GM12872 (cell line): ENCODE measurements around the gene TMEM59L.

Experiments
- TF ChIP-seq, protein P1 (sequence below): IDR thresholded peaks from 3 replicates; pipeline ENCODE4 v1.5.1; 2011; ENCODE audit warnings: low read depth, mild to moderate bottlenecking, low read length, moderate library complexity; ENCODE audit not compliant: insufficient read depth

TMEM59L gene

DNA sequence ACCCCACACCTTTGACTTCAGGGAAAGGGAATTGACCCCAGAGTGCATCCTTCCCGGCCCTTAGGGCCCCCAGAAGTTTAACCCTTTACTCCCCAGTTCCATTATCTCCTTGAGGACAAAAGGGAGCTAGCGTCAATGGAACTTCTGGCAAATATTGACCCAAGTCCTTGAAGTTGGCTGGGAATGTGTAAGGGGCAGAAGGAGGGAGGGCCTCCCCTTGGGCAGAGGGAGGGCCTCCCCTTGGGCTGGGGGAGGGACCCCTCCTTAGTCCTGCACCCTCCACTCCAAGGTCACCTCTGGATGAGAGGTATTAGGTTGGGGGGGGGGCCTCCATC is 3.0 kb upstream of the TMEM59L start:
- TF ChIP-seq, protein P1, sequence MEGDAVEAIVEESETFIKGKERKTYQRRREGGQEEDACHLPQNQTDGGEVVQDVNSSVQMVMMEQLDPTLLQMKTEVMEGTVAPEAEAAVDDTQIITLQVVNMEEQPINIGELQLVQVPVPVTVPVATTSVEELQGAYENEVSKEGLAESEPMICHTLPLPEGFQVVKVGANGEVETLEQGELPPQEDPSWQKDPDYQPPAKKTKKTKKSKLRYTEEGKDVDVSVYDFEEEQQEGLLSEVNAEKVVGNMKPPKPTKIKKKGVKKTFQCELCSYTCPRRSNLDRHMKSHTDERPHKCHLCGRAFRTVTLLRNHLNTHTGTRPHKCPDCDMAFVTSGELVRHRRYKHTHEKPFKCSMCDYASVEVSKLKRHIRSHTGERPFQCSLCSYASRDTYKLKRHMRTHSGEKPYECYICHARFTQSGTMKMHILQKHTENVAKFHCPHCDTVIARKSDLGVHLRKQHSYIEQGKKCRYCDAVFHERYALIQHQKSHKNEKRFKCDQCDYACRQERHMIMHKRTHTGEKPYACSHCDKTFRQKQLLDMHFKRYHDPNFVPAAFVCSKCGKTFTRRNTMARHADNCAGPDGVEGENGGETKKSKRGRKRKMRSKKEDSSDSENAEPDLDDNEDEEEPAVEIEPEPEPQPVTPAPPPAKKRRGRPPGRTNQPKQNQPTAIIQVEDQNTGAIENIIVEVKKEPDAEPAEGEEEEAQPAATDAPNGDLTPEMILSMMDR = no peak

DNA sequence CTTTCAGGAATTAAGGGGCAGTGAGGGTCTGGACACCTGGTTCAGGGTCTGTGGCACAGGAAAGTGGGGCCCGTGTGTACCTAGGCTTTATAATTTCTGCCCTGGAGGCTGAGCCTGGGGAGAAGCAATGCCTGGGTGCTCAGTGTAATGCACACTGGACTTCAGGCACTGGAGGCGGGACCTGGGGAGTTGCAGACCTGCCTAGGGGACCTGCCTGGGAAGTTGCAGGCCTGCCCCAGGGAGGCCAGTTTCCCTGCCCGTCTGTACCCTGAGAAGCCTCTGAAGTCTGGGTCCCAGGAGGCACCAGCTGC is 2.5 kb upstream of the TMEM59L start:
- TF ChIP-seq, protein P1 = no peak

DNA sequence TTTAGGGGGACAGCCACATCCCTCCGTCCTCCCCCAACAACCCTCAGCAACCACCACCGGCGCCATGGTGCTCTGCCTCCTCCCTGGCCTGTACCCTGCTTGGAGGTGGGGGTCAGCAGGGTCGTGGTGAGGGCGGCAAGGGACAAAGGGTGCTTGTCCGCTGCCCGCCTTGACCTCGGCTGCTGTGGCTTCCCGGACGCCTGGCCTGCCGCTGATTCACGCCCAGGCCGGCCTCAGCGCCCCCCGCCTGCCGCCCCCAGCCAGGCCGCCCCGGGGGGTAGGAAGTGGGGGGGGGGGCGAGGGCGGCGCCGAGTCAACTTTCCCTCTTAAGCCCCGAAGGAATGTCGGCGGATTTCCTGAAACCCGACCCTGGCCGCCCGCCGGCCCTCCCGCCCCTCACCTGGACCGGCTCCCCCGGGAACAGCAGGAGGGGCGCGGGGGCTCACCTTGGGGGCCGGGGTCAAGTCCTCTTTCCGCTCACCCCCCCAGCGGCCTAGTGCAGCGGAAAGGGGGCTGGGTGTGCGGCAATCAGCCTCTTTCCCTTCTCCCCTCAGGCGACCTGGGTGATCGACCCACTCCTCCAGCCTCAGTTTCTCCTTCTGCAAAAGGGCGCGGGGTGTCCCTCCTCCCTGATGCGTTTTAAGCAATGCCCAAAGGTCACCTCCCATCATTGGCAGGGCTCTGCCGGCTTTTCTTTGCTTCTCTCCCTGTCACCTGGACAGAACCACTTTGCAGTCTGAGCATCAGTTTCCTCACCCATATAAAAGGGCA is 1.9 kb upstream of the TMEM59L start:
- TF ChIP-seq, protein P1 = no peak

DNA sequence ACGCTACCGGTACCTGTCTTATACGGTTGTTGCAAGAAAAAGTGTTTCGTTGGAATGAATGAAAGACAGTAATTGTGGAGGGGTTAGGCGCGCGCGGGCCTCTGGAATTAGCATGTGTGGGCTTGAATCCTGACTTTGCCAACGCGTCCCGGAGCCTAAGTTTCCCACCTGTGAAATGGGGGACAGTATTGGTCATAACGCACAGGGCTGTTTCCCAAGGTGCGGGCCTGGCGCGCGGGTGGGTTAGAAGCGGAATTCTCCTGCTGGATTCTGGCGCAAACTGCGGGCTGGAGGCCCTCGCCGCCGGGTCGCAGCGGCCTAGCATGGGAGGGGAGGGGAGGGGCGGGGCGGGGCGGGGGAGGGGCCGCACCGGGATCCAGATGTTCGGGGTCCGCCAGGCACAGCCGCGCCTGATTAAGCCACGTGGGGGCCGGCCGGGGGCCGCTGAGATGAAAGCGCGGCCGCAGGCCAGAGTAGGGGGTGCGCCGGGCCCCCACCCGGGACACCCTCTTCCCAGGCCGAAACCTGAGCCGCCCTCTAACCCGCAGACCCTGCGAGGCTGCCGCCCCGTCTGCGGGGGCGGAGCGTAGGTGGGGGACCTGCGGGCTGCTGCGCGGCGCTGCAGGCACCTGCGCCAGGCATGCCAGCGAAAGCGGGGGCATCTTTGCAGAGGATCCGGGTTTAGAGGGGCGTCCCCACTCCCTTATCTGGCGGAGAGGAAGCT is 1.2 kb upstream of the TMEM59L start:
- TF ChIP-seq, protein P1 = no peak

DNA sequence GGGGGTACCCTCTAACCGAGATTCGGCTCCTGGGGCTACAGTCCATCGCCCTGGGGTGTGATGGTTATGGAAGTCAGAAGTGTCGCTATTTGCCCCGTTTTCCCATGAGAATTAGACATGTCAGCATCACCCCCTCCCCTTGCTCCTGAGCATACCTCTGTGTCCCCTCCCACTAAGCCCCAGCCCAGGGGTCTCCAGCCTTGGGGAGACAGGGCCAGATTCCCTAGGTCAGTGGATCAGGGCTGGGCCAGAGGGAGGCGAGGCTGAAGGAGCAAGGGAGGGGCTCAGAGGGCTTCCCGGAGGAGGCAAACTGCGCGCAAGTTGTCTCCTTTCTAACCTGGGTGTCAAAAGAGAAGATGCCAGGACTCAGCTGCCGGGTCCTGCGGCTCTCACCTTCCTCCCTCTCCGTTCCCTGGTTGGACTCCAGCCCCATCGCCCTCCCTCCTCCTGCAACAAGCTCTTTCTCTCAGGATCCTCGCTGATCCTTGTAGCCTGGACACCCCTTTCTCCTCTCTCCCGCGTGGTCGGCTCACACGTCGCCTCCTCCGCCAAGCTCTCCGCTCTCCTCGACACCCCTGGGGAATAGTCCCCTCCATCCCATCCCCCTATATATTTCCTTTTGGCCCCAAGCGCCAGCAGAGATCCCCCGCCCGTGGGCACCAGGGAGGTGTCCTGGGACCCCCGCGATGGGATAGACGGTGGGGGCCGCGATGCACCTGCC is 459 bp upstream of the TMEM59L start:
- TF ChIP-seq, protein P1 = no peak

DNA sequence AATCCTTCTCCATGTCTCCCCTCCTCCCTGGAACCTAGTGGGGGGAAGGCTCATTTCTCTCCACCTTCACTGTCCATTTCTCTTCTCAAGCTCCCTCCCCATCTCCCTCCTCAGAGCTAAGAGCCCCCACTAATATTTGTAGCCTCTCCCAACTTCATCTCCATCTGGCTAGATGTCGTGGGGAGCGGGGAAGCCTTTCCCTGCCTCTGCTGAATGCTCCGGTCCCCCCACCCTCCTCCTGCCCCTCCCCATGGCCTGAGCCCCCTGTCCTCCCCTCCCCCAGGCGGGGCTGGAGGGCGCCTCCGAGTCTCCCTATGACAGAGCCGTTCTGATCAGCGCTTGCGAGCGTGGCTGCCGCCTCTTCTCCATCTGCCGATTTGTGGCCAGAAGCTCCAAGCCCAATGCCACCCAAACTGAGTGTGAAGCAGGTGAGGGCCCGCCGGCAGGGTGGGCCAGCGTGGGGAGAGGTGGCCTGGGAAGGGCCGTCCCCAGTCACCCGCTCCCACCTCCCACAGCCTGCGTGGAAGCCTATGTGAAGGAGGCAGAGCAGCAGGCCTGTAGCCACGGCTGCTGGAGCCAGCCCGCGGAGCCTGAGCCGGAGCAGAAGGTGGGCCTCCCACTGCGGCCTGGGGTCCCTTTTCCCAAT is 1.0 kb downstream of the TMEM59L start:
- TF ChIP-seq, protein P1 = no peak

DNA sequence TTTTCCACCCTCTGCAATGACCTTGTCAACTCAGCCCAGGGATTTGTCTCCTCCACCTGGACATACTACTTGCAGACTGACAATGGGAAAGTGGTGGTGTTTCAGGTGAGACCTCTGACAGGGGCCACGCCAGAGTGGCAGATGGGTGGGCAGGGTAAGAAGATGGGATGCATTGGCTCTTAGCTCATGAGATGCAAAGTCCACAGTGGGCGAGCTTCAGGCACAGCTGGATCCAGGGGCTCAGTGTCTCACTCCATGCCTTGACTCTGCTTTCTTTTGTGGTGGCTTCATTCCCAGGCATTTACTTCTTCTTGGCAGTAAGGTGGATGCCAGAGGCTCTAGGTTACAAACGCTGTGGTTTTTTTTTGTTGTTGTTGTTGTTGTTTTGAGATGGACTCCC is 3.4 kb downstream of the TMEM59L start:
- TF ChIP-seq, protein P1 = no peak
